ENCODE results near the gene OR5A2. TPM values are rescaled to one million over a fixed set of nuclear protein-coding genes. Genes with fewer than 3 reads are reported as not detected.

Gene OR5A2
- total and polyA plus RNA-seq, 2 experiments from 2014 or later, result not detected

DNA sequence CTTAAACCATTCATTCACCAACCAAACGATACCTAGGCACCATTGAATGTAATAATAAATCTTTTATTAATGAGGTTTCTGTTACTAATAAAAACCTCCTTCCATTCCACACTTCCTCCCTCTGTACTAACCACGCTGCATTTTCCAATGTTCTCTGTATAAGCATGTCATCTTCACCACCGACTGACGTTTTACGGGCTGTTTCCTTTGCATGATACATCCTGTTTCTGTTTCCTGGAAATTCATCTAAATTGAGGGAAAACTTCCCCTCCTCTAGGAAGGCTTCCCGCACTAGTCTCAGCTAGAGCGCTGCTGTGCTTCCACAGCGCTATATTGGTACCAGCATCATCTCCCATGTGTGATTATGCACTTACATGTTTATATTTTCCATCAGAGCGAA lies 49.0 kb upstream of the OR5A2 start:
- Histone ChIP-seq H3K79me2 (replicated peaks; ENCODE audit: insufficient read depth) (no peaks in the 10 kb centered on the region), H3K4me1 (ENCODE audit: insufficient read depth) (no peaks in the 10 kb centered on the region), H3K27ac (ENCODE audit: low read depth) (no peak overlapping the region), H3K9me2 (ENCODE audit: insufficient read depth) (no peaks in the 10 kb centered on the region), H3K36me3 (ENCODE audit: insufficient read depth) (no peaks in the 10 kb centered on the region), H3F3A (replicated peaks; ENCODE audit: low read depth) (no peaks in the 10 kb centered on the region), H4K20me1 (replicated peaks; ENCODE audit: insufficient read depth) (no peaks in the 10 kb centered on the region), H3K27me3 (ENCODE audit: insufficient read depth) (no peaks in the 10 kb centered on the region), H3K4me3 (no peak overlapping the region), H3K4me2 (no peak overlapping the region), H2AFZ (no peak overlapping the region)
- no peaks in the 10 kb centered on the region for H3K4me1 Mint-ChIP-seq
- no peaks in the 10 kb centered on the region for H3K9me3 Mint-ChIP-seq
- no peaks in the 10 kb centered on the region for H3K27me3 Mint-ChIP-seq (ENCODE audit: insufficient read depth, low read depth, poor library complexity)
- TF ChIP-seq, protein P1, sequence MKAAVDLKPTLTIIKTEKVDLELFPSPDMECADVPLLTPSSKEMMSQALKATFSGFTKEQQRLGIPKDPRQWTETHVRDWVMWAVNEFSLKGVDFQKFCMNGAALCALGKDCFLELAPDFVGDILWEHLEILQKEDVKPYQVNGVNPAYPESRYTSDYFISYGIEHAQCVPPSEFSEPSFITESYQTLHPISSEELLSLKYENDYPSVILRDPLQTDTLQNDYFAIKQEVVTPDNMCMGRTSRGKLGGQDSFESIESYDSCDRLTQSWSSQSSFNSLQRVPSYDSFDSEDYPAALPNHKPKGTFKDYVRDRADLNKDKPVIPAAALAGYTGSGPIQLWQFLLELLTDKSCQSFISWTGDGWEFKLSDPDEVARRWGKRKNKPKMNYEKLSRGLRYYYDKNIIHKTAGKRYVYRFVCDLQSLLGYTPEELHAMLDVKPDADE (IDR thresholded peaks at IDR 0.05), result no peak
- TF ChIP-seq ZNF114 (CRISPR knock-in tag; IDR thresholded peaks at IDR 0.05) (no peak), CREB1 (CRISPR knock-in tag; IDR thresholded peaks at IDR 0.05; ENCODE audit: low read depth) (no peak), JUNB (IDR thresholded peaks at IDR 0.05; ENCODE audit: unreplicated experiment) (no peak), EZH2 (IDR thresholded peaks at IDR 0.05; ENCODE audit: low read depth, unreplicated experiment) (no peak), STAT1 (IDR thresholded peaks at IDR 0.05; ENCODE audit: unreplicated experiment) (no peak), ZNF331 (CRISPR knock-in tag; IDR thresholded peaks at IDR 0.05; ENCODE audit: low read depth) (no peak)
- TF ChIP-seq, protein P2, sequence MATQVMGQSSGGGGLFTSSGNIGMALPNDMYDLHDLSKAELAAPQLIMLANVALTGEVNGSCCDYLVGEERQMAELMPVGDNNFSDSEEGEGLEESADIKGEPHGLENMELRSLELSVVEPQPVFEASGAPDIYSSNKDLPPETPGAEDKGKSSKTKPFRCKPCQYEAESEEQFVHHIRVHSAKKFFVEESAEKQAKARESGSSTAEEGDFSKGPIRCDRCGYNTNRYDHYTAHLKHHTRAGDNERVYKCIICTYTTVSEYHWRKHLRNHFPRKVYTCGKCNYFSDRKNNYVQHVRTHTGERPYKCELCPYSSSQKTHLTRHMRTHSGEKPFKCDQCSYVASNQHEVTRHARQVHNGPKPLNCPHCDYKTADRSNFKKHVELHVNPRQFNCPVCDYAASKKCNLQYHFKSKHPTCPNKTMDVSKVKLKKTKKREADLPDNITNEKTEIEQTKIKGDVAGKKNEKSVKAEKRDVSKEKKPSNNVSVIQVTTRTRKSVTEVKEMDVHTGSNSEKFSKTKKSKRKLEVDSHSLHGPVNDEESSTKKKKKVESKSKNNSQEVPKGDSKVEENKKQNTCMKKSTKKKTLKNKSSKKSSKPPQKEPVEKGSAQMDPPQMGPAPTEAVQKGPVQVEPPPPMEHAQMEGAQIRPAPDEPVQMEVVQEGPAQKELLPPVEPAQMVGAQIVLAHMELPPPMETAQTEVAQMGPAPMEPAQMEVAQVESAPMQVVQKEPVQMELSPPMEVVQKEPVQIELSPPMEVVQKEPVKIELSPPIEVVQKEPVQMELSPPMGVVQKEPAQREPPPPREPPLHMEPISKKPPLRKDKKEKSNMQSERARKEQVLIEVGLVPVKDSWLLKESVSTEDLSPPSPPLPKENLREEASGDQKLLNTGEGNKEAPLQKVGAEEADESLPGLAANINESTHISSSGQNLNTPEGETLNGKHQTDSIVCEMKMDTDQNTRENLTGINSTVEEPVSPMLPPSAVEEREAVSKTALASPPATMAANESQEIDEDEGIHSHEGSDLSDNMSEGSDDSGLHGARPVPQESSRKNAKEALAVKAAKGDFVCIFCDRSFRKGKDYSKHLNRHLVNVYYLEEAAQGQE (IDR thresholded peaks at IDR 0.05; ENCODE audit: unreplicated experiment), result no peak
- no peak overlapping the region for H3K4me3 Mint-ChIP-seq
- no peak overlapping the region for H3K27ac Mint-ChIP-seq
- DNase-seq (ENCODE audit: low spot score), result no peak
- no peak for ATAC-seq
- no peaks in the 10 kb centered on the region for H3K36me3 Mint-ChIP-seq (ENCODE audit: low read depth)

DNA sequence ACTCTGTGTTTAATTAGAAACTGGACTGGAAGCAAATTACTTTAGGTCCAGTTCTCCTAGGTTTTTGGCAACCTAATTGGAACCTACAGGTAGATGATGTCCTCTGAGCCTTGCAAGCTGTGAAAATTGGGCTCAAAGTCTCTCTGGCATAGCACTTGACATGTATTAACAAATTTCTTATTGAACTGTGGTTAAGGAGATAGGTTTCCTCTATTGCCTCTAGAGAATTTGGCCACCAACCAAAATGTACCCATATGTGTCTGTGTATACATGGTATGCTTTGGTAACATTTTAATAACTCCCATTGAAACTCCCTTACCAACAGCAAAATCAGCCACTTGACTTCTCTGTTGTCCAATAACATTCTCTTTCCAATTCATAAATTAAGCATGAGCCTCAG lies 46.8 kb upstream of the OR5A2 start, which contains the start of gene OR4D10:
Gene OR4D10, plus strand, starts transcription at position 301 of the 400 bp plus-strand sequence. CDS start 4,115 bp downstream, outside the sequence.
- ATAC-seq (no peak), DNase-seq (ENCODE audit: low spot score) (no peak)
- Histone ChIP-seq H3K79me2 (replicated peaks; ENCODE audit: insufficient read depth) (no peaks in the 10 kb centered on the region), H3K36me3 (ENCODE audit: insufficient read depth) (no peaks in the 10 kb centered on the region), H3F3A (replicated peaks; ENCODE audit: low read depth) (no peaks in the 10 kb centered on the region), H3K4me1 (ENCODE audit: insufficient read depth) (no peaks in the 10 kb centered on the region), H3K4me3 (no peak within 1 kb of the TSS), H4K20me1 (replicated peaks; ENCODE audit: insufficient read depth) (no peaks in the 10 kb centered on the region), H2AFZ (no peak within 1 kb of the TSS), H3K27ac (ENCODE audit: low read depth) (no peak within 1 kb of the TSS), H3K4me2 (no peak within 1 kb of the TSS), H3K9me2 (ENCODE audit: insufficient read depth) (no peaks in the 10 kb centered on the region), H3K27me3 (ENCODE audit: insufficient read depth) (no peaks in the 10 kb centered on the region)
- no peaks in the 10 kb centered on the region for H3K36me3 Mint-ChIP-seq (ENCODE audit: low read depth)
- no peak within 1 kb of the TSS for H3K4me3 Mint-ChIP-seq
- H3K9me3 Mint-ChIP-seq, result no peaks in the 10 kb centered on the region
- H3K27me3 Mint-ChIP-seq (ENCODE audit: insufficient read depth, low read depth, poor library complexity), result peaks cover 2% of the 10 kb centered on the region
- TF ChIP-seq ZNF331 (CRISPR knock-in tag; IDR thresholded peaks at IDR 0.05; ENCODE audit: low read depth) (no peak), JUNB (IDR thresholded peaks at IDR 0.05; ENCODE audit: unreplicated experiment) (no peak)
- H3K4me1 Mint-ChIP-seq, result no peaks in the 10 kb centered on the region
- no peak within 1 kb of the TSS for H3K27ac Mint-ChIP-seq

All from GM23338 (cell line).